Type B pancreatic cell (in vitro differentiated cells): ENCODE measurements around the gene RNF32. TPM values are rescaled to one million over a fixed set of nuclear protein-coding genes. Genes with fewer than 3 reads are reported as not detected.

Source experiments
- DNase-seq: peaks from one replicate; pipeline ENCODE4 v3.0.0; 2021; ENCODE audit warnings: mixed read lengths; ENCODE audit not compliant: unreplicated experiment; ENCODE audit errors: extremely low spot score
- H3K27ac Mint-ChIP-seq: 2 replicates; pipeline ENCODE4 v1.8.0; 2021; ENCODE audit warnings: mild to moderate bottlenecking, mixed read lengths
- H3K27me3 Mint-ChIP-seq: 2 replicates; pipeline ENCODE4 v1.8.0; 2021; ENCODE audit warnings: mixed read lengths
- H3K36me3 Mint-ChIP-seq: 2 replicates; pipeline ENCODE4 v1.8.0; 2021; ENCODE audit warnings: mixed read lengths
- H3K4me1 Mint-ChIP-seq: one replicate; pipeline ENCODE4 v1.8.0; 2021; ENCODE audit warnings: mixed read lengths; ENCODE audit not compliant: unreplicated experiment
- H3K4me3 Mint-ChIP-seq: 2 replicates; pipeline ENCODE4 v1.8.0; 2021; ENCODE audit warnings: mild to moderate bottlenecking, mixed read lengths
- H3K9me3 Mint-ChIP-seq: 2 replicates; pipeline ENCODE4 v1.8.0; 2021; ENCODE audit warnings: mixed read lengths
- total RNA-seq: library from RNA; stranded (reverse); gene quantifications from 2 replicates; pipeline ENCODE4 v1.2.1, GENCODE V29; 2021; ENCODE audit warnings: low replicate concordance
- TF ChIP-seq, protein P1 (sequence below): fragments of 200-600 bp; sonication (generic); conservative IDR thresholded peaks from 2 replicates; pipeline ENCODE4 v1.5.0; 2021; ENCODE audit warnings: antibody characterized with exemption, mild to moderate bottlenecking

Gene RNF32
- total RNA-seq, 1 donor from 2014 or later: 1.4 TPM

DNA sequence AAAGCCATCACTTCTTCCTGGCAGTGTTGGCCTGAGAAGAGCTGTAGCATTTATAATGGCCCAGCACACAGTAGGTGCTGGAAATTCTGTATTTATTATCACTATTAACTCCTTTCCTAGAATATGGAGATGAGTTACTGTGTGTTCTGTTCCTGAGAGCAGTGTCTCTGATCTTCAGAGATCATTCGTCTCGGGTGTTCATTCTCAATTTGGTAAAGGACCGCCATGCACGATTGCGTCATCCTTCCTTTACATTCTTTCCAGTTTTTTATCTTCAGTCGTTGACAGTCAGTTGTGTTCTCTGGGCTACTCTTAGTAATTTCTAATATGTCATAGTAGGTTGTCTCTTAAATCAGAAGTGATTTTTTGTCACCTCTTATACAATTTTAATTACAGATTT lies 18.6 kb downstream of the RNF32 start:
- no peaks in the 10 kb centered on the region for H3K9me3 Mint-ChIP-seq
- no peaks in the 10 kb centered on the region for H3K27me3 Mint-ChIP-seq
- no peak overlapping the region for H3K4me3 Mint-ChIP-seq
- H3K4me1 Mint-ChIP-seq: no peaks in the 10 kb centered on the region
- H3K36me3 Mint-ChIP-seq: no peaks in the 10 kb centered on the region
- DNase-seq: no peak
- TF ChIP-seq, protein P1, sequence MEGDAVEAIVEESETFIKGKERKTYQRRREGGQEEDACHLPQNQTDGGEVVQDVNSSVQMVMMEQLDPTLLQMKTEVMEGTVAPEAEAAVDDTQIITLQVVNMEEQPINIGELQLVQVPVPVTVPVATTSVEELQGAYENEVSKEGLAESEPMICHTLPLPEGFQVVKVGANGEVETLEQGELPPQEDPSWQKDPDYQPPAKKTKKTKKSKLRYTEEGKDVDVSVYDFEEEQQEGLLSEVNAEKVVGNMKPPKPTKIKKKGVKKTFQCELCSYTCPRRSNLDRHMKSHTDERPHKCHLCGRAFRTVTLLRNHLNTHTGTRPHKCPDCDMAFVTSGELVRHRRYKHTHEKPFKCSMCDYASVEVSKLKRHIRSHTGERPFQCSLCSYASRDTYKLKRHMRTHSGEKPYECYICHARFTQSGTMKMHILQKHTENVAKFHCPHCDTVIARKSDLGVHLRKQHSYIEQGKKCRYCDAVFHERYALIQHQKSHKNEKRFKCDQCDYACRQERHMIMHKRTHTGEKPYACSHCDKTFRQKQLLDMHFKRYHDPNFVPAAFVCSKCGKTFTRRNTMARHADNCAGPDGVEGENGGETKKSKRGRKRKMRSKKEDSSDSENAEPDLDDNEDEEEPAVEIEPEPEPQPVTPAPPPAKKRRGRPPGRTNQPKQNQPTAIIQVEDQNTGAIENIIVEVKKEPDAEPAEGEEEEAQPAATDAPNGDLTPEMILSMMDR: no peak
- no peak overlapping the region for H3K27ac Mint-ChIP-seq

DNA sequence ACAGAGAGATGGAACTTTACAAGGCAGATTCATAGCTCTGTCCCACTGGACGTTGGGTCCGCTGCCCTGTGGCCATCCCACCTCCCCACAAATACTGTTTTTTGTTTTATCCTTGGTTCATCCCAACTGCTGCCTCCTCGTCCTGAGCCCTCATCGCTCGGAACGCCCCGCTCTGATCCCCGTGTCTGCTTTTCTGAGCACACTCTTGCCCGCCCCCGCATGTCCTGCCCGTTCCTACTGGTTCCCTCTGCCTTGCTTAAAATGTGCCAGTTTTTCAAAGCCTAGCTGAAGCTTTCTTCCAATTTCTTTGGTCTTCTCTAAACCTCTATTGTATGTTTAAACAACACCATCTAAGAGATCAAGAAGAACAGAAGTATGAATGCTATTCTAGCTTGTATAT lies 19.4 kb downstream of the RNF32 start:
- TF ChIP-seq, protein P1: no peak
- no peak for DNase-seq
- no peak overlapping the region for H3K4me3 Mint-ChIP-seq
- peaks cover 2% of the 10 kb centered on the region for H3K4me1 Mint-ChIP-seq
- H3K9me3 Mint-ChIP-seq: no peaks in the 10 kb centered on the region
- no peak overlapping the region for H3K27ac Mint-ChIP-seq
- no peaks in the 10 kb centered on the region for H3K27me3 Mint-ChIP-seq
- H3K36me3 Mint-ChIP-seq: no peaks in the 10 kb centered on the region

DNA sequence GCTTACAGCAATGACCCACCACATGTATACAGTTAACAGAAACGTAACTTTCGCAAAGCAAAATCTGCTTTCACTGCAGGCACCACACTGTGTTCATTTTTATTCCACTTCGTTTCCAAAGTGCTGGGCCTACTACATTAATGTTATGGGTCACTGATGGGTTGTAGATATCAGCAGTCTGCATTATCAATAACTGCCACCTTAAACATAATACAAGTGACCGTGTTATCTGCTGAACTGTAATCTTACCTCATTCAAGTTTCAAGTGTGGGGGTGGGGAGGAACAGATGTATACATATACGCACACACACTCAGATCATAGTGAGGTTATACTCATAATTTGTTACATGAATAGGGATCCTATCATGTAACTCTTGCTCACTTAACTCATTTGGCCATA lies 21.1 kb downstream of the RNF32 start:
- Mint-ChIP-seq H3K4me3 (no peak overlapping the region), H3K4me1 (peaks cover 10% of the 10 kb centered on the region), H3K9me3 (no peaks in the 10 kb centered on the region), H3K27me3 (no peaks in the 10 kb centered on the region), H3K36me3 (no peaks in the 10 kb centered on the region), H3K27ac (no peak overlapping the region)
- TF ChIP-seq, protein P1: no peak
- no peak for DNase-seq

DNA sequence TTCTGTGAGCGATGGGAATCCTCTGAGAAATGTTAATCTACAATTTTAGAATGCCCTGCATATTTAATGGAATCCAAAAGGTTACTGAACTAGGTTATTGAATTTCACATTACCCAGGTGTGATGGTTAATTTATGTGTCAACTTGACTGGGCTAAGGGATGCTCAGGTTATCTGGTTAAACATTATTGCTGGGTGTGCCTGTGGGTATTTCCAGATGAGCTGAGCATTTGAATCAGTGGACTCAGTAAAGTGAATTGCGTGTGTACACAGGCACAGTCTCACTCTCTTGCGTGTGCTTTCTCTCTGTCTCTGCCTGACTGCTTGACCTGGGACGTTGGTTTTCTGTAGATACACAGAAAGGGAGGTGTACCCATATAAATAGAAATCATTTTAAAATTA lies 21.7 kb downstream of the RNF32 start:
- Mint-ChIP-seq H3K36me3 (no peaks in the 10 kb centered on the region), H3K27ac (peak overlapping the region; percentile 21), H3K4me1 (peaks cover 12% of the 10 kb centered on the region), H3K27me3 (no peaks in the 10 kb centered on the region), H3K4me3 (no peak overlapping the region), H3K9me3 (no peaks in the 10 kb centered on the region)
- no peak for DNase-seq
- TF ChIP-seq, protein P1: no peak

DNA sequence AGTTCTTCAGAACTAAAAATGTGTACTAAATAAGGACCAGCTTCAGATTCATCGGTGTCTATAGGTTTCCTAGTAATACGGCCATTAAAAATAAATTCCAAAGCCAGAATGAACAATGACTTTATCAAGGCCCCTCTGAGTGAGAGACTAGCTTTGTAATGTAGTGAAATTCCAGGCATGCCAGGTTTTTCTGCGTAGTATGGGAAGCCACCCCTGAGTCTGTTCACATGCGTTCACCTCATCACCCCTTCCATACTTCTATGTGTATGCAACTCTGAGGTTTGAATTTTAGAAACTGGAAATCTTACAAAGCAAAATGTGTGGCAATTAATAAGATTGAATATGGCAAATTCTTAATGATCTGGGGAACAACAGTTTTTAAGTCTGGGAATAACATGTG lies 24.5 kb downstream of the RNF32 start:
- peaks cover 19% of the 10 kb centered on the region for H3K4me1 Mint-ChIP-seq
- H3K4me3 Mint-ChIP-seq: peak overlapping the region; percentile 22
- peaks cover 8% of the 10 kb centered on the region for H3K36me3 Mint-ChIP-seq
- peak overlapping the region; percentile 76 for H3K27ac Mint-ChIP-seq
- H3K27me3 Mint-ChIP-seq: no peaks in the 10 kb centered on the region
- no peak for DNase-seq
- TF ChIP-seq, protein P1: no peak
- no peaks in the 10 kb centered on the region for H3K9me3 Mint-ChIP-seq
